Prostate gland (tissue), 2 donors: ENCODE results near the gene SLC9A4. TPM values are rescaled to one million over a fixed set of nuclear protein-coding genes. Genes with fewer than 3 reads are reported as not detected.

Experiments used
- DNase-seq: peaks from one replicate; pipeline ENCODE4 v3.0.0-alpha.2; 2019; ENCODE audit warnings: low spot score
- H3K27ac ChIP-seq, 2 donors: fragments of 200-600 bp; sonication (generic); 2 replicates each; pipeline ENCODE4 v1.5.1; 2017 to 2019
- H3K27me3 ChIP-seq: fragments of 200-600 bp; sonication (generic); replicated peaks from 2 replicates; pipeline ENCODE4 v1.5.1; 2019; ENCODE audit not compliant: insufficient read depth
- H3K36me3 ChIP-seq, 2 donors: fragments of 200-600 bp; sonication (generic); 1 replicate in 1 of 2; 2 replicates in 1 of 2; pipeline versions ENCODE4 v1.5.1 to v1.8.1; 2017 to 2019
- H3K4me1 ChIP-seq: fragments of 200-600 bp; sonication (generic); replicated peaks from 2 replicates; pipeline ENCODE4 v1.5.1; 2019
- H3K4me3 ChIP-seq, 2 donors: fragments of 200-600 bp; sonication (generic); 2 replicates each; pipeline ENCODE4 v1.5.1; 2017 to 2019
- H3K9me3 ChIP-seq: fragments of 200-600 bp; sonication (generic); 2 replicates; pipeline ENCODE4 v1.5.1; 2017
- CTCF ChIP-seq, 4 experiments: fragments of 200-600 bp in 2 of 4; fragments of 450-650 bp in 2 of 4; sonication (generic) in 2 of 4; IDR thresholded peaks; 1 replicate in 3 of 4; 2 replicates in 1 of 4; pipeline ENCODE4 v1.5.1; 2016 to 2019; ENCODE audit warnings: antibody characterized with exemption in 4 of 4, mild to moderate bottlenecking in 2 of 4, moderate library complexity in 2 of 4
- POLR2A ChIP-seq: fragments of 450-650 bp; IDR thresholded peaks from one replicate; pipeline ENCODE4 v1.6.1; 2016; ENCODE audit warnings: antibody characterized with exemption, mild to moderate bottlenecking
- POLR2AphosphoS5 ChIP-seq: sonication (generic); formaldehyde crosslinking; IDR thresholded peaks from one replicate; pipeline ENCODE4 v1.6.1; 2017; ENCODE audit warnings: antibody characterized with exemption
- WGBS: methylation state at CpG from one replicate; pipeline ENCODE4 v1.1.5; 2018; 5-methylcytosine and 5-hydroxymethylcytosine counted together
- intact Hi-C: fragments of 100-400 bp; cut with DNase I; formaldehyde crosslinking; loops from one replicate; pipeline ENCODE4 v1.14.2; 2022
- total RNA-seq, 2 donors: library from RNA; depleted of rRNA; stranded (reverse); fragments of >200 nt; gene quantifications; one replicate each; pipeline ENCODE4 v1.1.0, GENCODE V29; 2016

SLC9A4 gene
- total RNA-seq, 2 donors from 2014 or later: not detected

- 80% methylated on average over 5 of the region's 5 CpGs for WGBS
- H3K27ac ChIP-seq: no peak overlapping the region
- DNase-seq: no peak
- H3K9me3 ChIP-seq: no peaks in the 10 kb centered on the region
- H3K27me3 ChIP-seq: no peaks in the 10 kb centered on the region
- no peak overlapping the region for H3K4me3 ChIP-seq
- H3K36me3 ChIP-seq: no peaks in the 10 kb centered on the region
- no peaks in the 10 kb centered on the region for H3K4me1 ChIP-seq
- intact Hi-C loops: no loop called here
- TF ChIP-seq POLR2A: no peak
- no peak for TF ChIP-seq CTCF (IDR thresholded peaks at IDR 0.05)
- TF ChIP-seq POLR2AphosphoS5: no peak
Observed at GRCh38 chr2:102485147-102485785, 12.2 kb downstream of the SLC9A4 start.

- no peaks in the 10 kb centered on the region for H3K27me3 ChIP-seq
- TF ChIP-seq POLR2AphosphoS5 (no peak), CTCF (IDR thresholded peaks at IDR 0.05) (no peak), POLR2A (no peak)
- H3K4me1 ChIP-seq: no peaks in the 10 kb centered on the region
- H3K36me3 ChIP-seq: no peaks in the 10 kb centered on the region
- no peak overlapping the region for H3K27ac ChIP-seq
- 100% methylated on average over 1 of the region's 1 CpG for WGBS
- no peaks in the 10 kb centered on the region for H3K9me3 ChIP-seq
- intact Hi-C loops: no loop called here
- H3K4me3 ChIP-seq: no peak overlapping the region
- no peak for DNase-seq
Observed at GRCh38 chr2:102486941-102487702, 14.1 kb downstream of the SLC9A4 start.

GRCh38 chr2:102487761-102488462, 14.9 kb downstream of the SLC9A4 start:
- no peaks in the 10 kb centered on the region for H3K27me3 ChIP-seq
- no peak overlapping the region for H3K27ac ChIP-seq
- intact Hi-C loops: no loop called here
- no peak for TF ChIP-seq POLR2A
- TF ChIP-seq POLR2AphosphoS5: no peak
- TF ChIP-seq CTCF (IDR thresholded peaks at IDR 0.05): no peak
- no peak for DNase-seq
- H3K4me1 ChIP-seq: no peaks in the 10 kb centered on the region
- no peak overlapping the region for H3K4me3 ChIP-seq
- whole genome bisulfite sequencing: 40% methylated on average over 8 of the region's 8 CpGs
- H3K9me3 ChIP-seq: no peaks in the 10 kb centered on the region
- no peaks in the 10 kb centered on the region for H3K36me3 ChIP-seq

GRCh38 chr2:102489646-102490045, 16.6 kb downstream of the SLC9A4 start:
- Histone ChIP-seq H3K4me1 (no peaks in the 10 kb centered on the region), H3K4me3 (no peak overlapping the region), H3K9me3 (no peaks in the 10 kb centered on the region), H3K36me3 (no peaks in the 10 kb centered on the region), H3K27ac (no peak overlapping the region), H3K27me3 (no peaks in the 10 kb centered on the region)
- no peak for TF ChIP-seq POLR2A
- no peak for DNase-seq
- 89% methylated on average over 1 of the region's 1 CpG for WGBS
- intact Hi-C loops: no loop called here

- intact Hi-C loops: no loop called here
- Histone ChIP-seq H3K4me1 (no peaks in the 10 kb centered on the region), H3K36me3 (no peaks in the 10 kb centered on the region), H3K27ac (no peak overlapping the region), H3K9me3 (no peaks in the 10 kb centered on the region), H3K4me3 (no peak overlapping the region), H3K27me3 (no peaks in the 10 kb centered on the region)
- no peak for DNase-seq
- TF ChIP-seq CTCF (IDR thresholded peaks at IDR 0.05) (no peak), POLR2A (no peak), POLR2AphosphoS5 (no peak)
Observed at GRCh38 chr2:102492006-102492405, 19.0 kb downstream of the SLC9A4 start.
